Retina (tissue), 1 donor: ENCODE measurements around the gene MBD6.
"Not testable (repeated sequence)": the region's sequence is repeated elsewhere in the genome, so short reads cannot be mapped to it uniquely, and the experiment has no call there.

Source experiments
- DNase-seq: peaks from one replicate; pipeline ENCODE4 v3.0.0-alpha.2; 2016

The MBD6 gene

DNA sequence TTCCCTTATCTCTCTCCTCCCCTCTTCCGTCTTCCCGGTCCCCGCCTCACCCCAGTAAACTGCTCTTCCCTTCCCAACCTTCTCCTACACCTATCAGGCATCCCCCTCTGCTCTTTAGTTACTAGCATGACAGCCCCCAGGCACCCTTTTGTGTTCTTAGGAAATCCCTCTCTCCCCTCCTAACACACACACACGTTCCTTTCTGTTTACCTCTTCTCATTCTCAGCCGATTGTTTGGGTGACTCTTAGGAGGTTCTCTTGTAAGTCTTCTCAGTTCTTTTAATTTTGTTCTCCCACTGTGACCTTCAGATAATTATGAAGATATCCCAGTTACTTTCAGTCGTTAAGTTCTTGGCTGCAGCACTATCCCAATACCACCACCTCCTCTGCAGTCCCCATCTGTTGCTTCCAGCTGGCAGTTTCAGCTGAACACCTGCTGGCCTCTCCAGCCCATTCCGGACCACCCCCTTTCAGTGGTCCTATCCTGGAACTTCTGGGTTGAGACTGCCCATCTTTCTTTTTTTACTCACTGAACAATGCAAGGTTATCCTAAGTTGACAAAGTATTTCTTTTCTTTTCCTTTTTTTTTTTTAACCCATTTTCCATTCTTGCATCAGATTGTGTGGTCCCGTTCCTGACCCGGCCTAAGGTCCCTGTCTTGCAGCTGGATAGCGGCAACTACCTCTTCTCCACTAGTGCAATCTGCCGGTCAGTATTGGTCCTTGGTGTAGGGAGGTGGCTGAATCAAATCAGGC, 34.0 kb upstream of the MBD6 start:
- DNase-seq: no peak

DNA sequence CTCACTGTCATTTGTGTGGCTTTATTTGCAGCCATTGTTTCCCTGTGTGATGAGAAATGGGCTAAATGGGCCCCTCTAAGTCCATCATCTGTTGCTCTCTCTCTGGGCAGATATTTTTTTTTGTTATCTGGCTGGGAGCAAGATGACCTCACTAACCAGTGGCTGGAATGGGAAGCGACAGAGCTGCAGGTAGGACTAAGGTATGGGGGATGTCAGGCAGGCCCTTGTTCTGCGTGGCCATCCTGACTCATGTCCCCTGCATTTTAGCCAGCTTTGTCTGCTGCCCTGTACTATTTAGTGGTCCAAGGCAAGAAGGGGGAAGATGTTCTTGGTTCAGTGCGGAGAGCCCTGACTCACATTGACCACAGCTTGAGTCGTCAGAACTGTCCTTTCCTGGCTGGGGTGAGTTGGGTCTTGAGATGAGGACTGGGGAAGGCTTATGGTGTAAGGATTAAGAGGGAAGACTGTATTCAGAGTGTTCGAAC, 33.4 kb upstream of the MBD6 start:
- no peak for DNase-seq

DNA sequence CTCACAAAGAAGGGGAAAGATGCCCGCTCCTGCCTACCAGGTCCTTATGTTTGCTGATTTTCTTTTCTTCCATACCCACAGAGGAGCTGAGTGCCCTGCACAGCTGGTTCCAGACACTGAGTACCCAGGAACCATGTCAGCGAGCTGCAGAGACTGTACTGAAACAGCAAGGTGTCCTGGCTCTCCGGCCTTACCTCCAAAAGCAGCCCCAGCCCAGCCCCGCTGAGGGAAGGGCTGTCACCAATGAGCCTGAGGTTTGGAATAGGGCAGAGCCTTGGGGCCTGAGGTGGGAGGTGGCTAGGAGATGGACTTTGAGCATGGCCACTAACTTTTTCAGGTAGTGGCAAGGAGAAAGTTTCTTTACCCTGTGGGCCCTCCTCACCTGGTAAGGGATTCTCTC, 32.5 kb upstream of the MBD6 start:
- DNase-seq: no peak

DNA sequence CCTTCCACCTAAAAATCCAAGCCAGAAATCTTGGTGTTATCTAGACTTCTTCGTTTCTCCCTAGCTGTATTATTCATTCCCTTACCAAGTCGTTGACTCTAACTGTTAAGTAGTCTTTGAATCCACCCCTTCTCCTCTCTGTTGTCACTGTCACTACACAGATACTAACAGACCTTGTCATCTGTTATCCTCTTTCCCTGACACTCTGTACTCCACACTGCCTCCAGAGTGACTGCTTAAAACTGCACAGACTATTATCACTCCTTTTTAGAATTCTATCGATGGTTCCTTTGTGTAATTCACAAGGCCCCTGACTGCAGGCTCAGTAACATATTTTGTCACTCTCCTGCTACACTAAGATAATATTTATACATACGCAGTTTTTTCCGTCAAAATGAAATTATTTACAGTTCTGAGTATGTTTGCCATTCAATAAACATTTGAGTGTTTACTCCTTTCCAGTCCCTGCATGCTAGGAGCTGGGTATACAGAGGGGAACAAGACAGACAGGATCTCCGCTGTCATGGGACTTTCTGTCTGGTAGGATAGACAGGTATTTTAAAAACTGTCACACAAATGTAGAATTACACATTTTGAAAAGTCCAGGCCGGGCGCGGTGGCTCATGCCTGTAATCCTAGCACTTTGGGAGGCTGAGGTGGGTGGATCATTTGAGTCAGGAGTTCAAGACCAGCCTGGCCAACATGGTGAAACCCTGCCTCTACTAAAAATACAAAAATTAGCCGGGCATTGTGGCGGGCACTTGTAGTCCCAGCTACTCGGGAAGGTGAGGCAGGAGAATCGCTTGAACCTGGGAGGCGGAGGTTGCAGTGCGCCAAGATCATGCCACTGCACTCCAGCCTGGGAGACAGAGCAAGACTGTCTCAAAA, 31.0 kb upstream of the MBD6 start:
- DNase-seq: no peak

DNA sequence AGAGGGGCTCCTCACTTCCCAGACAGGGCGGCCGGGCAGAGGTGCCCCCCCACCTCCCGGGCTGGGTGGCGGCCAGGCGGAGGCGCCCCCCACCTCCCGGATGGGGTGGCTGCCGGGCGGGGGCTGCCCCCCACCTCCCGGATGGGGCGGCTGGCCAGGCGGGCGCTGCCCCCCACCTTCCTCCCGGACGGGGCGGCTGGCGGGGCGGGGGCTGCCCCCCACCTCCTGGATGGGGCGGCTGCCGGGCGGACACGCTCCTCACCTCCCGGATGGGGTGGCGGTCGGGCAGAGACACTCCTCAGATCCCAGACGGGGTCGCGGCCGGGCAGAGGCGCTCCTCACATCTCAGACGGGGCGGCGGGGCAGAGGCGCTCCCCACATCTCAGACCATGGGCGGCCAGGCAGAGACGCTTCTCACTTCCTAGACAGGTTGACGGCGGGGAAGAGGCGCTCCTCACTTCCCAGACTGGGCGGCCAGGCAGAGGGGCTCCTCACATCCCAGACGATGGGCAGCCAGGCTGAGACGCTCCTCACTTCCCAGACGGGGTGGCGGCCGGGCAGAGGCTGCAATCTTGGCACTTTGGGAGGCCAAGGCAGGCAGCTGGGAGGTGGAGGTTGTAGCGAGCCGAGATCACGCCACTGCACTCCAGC, 27.4 kb upstream of the MBD6 start:
- DNase-seq: not testable (repeated sequence)

DNA sequence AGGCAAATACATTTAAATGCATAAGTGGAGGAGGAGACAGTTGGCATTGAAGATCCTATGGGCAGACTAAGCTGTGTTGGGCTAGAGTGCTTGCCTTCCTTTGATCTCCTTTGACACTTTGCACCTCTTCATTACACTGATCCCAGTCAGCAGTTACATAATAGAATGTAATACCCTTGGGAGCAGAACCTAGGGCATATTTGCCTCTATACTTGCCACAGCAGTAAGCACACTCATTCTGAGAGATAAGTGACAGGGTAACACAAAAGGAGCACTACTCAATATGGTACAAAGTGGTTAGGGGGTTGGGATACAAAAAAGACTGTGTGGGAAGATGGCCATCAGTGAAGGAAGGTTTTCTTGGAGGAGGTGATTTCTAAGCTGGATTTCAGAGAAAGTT, 25.8 kb upstream of the MBD6 start:
- DNase-seq: no peak

DNA sequence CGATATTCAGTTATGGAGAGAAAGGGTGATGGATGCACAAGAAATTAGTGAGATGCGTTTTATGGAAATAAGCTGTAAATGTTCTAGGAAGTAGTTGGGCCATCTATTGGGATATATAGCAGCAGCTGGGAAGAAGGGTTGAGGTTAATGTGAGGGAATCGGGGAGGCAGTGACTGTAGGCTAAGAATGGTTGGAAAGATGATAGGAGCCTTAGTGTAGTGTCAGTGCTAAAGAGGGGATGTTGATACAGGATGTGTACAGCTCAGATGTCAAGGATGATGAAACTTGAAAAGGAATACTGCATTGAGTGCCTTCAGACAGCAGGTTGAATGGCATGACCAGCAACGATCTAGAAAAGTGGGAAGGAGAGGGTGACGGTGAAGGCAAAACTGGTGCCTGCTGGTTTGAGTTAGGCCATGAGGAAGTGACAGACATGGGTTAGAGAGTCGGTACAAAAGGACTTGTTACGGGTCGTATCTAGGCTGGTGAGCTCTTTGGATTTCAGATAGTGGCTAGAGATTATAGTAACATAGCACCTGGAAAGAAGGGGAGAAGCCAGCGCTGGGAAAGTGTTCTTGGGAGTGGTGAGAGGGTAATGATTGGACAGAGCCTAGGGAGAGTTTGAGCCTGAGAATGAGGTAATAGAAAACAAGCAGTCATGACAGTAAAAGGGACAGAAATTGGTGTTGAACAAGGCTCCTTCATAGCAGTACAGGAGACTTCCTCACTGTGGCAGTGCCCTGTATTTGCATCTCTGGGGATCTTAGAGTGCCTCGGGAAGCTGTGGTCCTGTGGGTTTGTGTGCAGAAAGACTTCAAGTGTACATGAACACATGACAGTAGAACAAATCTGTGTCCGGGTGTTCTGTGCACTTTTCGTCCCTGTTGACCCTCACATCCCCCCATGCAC, 25.1 kb upstream of the MBD6 start:
- no peak for DNase-seq

DNA sequence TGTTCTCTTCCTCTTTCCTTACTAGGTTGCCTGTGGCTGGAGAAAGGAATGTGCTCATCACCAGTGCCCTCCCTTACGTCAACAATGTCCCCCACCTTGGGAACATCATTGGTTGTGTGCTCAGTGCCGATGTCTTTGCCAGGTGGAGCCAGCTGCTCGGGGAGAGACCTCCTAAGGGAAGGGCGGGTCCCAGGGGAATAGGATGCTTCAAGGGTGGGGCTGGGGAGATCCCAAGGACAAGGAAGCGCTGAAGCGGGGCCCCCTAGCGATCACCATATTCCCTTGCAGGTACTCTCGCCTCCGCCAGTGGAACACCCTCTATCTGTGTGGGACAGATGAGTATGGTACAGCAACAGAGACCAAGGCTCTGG, 24.5 kb upstream of the MBD6 start:
- no peak for DNase-seq

DNA sequence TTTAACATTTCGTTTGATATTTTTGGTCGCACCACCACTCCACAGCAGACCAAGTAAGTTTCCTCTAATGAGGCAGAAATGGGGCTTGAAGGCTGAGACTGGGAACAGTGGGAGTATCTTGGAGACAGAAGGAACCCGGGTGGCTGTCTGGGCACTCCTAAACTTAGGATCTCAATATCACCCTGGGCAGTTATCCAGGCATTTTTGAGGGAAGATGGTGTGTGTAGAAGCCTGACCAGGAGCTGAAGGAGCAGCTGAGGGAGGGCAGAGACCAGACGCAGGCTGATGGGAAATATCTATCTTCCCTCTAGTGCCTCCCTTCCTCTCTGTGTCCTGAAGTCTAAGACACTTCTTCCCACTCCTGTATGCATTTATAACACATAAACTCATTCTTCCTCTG, 24.1 kb upstream of the MBD6 start:
- DNase-seq: no peak

DNA sequence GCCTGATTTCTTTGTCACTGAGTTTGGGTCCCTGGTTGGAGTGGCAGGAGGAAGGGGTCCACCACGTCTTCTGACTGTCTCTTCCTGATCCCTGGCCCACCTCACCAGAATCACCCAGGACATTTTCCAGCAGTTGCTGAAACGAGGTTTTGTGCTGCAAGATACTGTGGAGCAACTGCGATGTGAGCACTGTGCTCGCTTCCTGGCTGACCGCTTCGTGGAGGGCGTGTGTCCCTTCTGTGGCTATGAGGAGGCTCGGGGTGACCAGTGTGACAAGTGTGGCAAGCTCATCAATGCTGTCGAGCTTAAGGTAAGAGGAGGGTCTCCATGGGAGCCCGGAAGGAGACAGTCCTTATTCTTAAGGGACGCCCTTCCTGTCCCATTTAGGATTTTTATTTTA, 22.4 kb upstream of the MBD6 start:
- no peak for DNase-seq

DNA sequence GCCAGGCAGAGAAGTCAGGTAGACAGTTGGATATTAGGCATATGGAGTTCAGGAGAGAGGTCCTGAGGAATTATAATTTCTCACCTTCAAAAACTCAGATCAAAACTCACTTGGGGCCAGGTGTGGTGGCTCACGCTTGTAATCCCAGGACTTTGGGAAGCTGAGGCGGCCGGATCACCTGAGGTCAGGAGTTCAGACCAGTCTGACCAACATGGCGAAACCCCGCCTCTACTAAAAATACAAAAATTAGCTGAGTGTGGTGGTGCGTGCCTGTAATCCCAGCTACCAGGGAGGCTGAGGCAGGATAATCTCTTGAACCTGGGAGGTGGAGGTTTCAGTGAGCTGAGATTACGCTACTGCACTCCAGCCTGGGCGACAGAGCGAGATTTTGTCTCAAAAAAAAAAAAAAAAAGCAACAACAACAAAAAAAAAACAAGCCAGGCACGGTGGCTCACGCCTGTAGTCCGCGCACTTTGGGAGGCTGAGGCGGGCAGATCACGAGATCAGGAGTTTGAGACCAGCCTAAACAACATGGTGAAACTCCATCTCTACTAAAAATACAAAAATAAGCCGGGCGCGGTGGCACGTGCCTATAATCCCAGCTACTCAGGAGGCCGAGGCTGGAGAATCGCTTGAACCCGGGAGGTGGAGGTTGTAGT, 20.2 kb upstream of the MBD6 start:
- DNase-seq: not testable (repeated sequence)

DNA sequence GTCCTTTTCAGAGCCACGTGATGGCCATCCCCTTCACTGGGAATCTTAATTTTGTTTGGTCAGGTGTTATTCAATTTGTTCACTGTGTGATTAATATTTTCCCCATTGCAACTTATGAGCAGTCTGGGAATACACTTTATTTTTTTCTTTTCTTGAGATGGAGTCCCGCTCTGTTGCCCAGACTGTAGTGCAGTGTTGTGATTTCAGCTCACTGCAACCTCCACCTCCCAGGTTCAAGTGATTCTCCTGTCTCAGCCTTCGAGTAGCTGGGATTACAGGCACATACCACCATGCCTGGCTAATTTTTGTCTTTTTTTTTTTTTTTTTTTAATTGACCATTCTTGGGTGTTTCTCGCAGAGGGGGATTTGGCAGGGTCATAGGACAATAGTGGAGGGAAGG, 16.1 kb upstream of the MBD6 start:
- not testable (repeated sequence) for DNase-seq

DNA sequence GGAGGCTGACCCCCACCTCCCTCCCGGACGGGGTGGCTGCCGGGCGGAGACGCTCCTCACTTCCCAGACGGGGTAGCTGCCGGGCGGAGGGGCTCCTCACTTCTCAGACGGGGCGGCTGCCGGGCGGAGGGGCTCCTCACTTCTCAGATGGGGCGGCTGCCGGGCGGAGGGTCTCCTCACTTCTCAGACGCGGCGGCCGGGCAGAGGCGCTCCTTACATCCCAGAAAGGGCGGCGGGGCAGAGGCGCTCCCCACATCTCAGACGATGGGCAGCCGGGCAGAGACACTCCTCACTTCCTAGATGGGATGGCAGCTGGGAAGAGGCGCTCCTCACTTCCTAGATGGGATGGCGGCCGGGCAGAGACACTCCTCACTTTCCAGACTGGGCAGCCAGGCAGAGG, 14.8 kb upstream of the MBD6 start:
- DNase-seq: not testable (repeated sequence)

DNA sequence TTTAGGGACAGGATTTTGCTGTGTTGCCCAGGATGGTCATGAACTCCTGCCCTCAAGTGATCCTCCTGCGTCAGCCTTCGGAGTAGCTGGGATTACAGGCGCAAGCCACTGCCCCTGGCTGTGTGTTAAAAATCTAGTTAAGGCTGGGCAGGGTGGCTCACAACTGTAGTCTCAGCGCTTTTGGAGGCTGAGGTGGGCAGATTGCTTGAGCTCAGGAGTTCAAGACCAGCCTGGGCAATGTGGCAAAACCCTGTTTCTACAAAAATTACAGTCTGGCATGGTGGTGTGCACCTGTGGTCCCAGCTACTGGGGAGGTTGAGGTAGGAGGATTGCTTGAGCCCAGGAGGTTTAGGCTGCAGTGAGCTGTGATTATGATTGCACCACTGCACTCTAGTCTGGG, 11.5 kb upstream of the MBD6 start:
- no peak for DNase-seq

DNA sequence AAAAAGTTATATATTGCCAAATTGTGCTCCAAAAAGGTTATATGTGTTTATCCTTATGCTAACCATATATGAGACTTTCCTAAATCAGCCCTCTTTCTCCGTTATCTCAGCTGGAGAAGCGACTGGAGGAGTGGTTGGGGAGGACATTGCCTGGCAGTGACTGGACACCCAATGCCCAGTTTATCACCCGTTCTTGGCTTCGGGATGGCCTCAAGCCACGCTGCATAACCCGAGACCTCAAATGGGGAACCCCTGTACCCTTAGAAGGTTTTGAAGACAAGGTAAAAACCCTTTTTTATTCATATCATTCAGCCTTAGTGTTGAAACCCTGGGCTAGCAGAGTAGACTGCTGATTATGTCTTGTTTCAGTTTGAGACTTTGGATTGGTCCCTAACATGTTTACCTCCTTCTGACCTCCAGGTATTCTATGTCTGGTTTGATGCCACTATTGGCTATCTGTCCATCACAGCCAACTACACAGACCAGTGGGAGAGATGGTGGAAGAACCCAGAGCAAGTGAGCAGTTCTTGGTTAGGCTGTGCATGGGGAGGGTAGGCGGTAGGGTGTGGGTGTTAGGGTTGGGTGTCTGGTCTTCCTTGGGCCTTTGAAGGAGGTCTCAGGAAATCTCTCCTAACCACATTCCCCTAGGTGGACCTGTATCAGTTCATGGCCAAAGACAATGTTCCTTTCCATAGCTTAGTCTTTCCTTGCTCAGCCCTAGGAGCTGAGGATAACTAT, 10.9 kb upstream of the MBD6 start:
- no peak for DNase-seq

DNA sequence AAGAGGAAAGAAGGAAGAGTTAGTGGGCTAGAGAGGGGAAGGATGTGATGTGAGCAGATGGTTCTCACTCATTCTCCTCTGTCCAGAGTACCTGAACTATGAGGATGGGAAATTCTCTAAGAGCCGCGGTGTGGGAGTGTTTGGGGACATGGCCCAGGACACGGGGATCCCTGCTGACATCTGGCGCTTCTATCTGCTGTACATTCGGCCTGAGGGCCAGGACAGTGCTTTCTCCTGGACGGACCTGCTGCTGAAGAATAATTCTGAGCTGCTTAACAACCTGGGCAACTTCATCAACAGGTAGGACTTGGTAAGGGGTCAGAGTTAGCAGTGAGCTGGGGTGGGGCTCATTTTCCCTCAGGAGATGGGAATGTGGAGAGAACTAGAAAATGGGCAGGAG, 10.0 kb upstream of the MBD6 start:
- no peak for DNase-seq

DNA sequence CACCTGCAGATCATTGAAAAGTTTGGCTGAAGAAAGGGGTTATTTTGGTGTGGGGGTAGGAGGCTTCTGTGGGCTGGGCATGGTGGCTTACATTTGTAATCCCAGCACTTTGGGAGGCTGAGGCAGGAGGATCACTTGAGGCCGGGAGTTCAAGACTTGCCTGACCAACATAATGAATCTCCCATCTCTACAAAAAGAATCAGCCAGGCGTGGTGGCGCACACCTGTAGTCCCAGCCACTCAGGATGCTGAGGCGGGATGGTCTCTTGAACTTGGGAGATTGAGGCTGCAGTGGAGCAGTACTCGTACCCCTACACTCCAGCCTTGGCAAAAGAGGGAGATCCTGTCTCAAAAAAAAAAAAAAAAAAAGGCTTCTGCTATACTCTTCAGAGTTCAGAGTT, 9.4 kb upstream of the MBD6 start:
- DNase-seq: no peak

DNA sequence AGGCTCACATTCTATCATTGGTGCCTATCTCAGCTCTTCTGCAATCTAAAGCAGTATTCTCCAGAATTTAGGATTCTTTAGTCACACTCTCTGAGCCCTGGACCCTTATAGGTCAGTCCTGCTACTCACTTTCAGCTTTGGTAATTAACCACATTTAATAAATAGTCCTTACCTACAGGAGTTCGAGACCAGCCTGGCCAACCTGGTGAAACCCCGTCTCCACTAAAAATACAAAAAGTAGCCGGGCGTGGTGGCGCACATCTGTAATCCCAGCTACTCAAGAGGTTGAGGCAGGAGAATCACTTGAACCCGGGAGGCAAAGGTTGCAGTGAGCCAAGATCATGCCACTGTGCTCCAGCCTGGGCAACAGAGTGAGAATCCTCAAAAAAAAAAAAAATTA, 8.9 kb upstream of the MBD6 start:
- DNase-seq: not testable (repeated sequence)

DNA sequence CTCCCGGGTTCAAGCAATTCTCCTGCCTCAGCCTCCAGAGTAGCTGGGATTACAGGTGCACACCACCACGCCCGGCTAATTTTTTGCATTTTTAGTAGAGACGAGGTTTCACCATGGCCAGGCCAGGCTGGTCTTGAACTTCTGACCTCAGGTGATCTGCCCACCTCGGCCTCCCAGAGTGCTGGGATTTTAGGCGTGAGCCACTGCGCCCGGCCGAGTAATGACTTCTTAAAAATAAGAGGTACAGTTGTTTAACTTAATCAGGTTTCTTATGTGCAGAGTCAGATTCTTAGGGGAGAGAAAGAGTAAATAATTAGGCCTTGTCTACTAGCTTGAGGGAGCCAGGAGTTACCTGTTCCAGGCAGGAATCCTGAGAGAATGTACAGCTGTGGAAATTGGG, 8.4 kb upstream of the MBD6 start:
- not testable (repeated sequence) for DNase-seq

DNA sequence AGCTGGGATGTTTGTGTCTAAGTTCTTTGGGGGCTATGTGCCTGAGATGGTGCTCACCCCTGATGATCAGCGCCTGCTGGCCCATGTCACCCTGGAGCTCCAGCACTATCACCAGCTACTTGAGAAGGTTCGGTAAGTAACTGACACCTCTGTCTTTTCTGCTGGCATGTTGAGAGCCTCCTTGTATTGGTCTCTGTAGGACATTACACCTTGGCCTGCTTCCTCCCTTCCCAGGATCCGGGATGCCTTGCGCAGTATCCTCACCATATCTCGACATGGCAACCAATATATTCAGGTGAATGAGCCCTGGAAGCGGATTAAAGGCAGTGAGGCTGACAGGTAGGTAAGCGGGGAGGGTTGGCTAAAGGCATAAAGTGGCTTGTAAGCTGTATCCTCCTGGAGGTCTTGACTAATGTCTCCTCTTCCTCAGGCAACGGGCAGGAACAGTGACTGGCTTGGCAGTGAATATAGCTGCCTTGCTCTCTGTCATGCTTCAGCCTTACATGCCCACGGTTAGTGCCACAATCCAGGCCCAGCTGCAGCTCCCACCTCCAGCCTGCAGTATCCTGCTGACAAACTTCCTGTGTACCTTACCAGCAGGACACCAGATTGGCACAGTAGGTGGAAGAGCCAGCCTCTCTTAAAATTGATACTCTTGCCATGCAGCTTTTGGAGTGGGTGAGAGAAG, 7.8 kb upstream of the MBD6 start:
- no peak for DNase-seq
